DMS153 treated with DMSO at 0.1 percent for 48 hours (cell line): Measurements from ENCODE around the gene ATP9B.

Experiments used
- DNase-seq: peaks from one replicate; lab custom pipeline; 2025; ENCODE audit not compliant: unreplicated experiment; lab: John Stamatoyannopoulos, UW

ATP9B gene

GRCh38 chr18:79405019-79405780 is 336.0 kb downstream of the ATP9B start:
- DNase-seq = no peak

DNA sequence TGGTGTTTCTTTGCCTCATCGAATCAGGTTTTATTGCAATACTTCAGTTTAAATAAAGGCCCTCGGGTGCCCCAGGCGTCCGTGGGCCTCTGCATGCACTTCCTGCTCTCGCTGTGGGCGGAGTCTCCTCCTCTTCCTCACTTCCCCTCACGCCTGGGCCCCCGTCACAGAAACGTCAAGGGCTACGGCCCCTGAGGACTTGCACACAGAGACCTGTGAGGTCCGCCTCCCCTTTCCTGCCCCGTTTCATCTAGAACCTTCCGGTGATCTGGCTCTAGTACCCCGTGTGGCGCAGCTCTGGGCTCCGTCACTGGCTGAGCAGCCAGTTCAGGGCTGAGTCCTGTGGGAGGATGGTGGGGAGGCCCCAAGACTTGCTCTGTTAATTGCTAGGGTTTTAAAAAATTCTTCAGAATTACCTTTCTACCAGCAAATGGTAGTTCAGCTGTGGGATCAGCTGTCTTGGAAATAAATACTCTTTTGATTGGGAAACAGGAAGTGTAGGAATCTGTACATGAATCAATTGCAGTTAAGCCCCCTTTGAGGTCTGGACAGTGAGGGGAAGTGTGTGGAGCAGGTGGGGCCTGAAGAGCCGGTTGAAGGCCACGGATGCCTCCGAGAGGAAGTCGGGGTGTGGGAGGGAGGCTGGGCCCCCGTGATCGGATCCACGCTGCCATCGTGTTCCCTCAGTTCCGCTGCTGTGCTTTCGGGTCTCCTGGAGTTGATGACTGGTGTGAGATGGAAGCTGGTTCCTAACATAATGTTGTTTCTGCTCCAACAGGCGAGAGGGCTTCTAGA is 336.8 kb downstream of the ATP9B start:
- DNase-seq = no peak

- DNase-seq = no peak
These were observed 337.5 kb downstream of the ATP9B start for GRCh38 chr18:79406708-79407107.

DNA sequence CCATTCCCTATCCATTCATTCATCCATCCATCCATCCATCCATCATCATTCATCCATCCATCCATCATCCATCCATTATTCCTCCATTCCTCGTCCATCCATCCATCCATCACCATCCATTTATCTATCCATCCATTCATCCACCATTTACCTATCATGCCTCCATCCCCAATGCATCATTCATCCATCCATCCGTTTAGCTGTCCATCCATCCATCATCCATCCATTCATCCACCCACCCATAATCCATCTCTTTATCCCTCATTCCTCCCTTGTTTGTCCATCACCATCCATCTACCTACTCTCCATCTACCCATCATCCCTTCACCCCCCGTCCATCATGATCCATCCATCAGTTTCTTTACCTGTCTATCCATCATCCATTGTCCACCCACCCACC is 340.1 kb downstream of the ATP9B start:
- DNase-seq = no peak

- DNase-seq = no peak
These were observed 341.0 kb downstream of the ATP9B start for GRCh38 chr18:79410171-79410641.

DNA sequence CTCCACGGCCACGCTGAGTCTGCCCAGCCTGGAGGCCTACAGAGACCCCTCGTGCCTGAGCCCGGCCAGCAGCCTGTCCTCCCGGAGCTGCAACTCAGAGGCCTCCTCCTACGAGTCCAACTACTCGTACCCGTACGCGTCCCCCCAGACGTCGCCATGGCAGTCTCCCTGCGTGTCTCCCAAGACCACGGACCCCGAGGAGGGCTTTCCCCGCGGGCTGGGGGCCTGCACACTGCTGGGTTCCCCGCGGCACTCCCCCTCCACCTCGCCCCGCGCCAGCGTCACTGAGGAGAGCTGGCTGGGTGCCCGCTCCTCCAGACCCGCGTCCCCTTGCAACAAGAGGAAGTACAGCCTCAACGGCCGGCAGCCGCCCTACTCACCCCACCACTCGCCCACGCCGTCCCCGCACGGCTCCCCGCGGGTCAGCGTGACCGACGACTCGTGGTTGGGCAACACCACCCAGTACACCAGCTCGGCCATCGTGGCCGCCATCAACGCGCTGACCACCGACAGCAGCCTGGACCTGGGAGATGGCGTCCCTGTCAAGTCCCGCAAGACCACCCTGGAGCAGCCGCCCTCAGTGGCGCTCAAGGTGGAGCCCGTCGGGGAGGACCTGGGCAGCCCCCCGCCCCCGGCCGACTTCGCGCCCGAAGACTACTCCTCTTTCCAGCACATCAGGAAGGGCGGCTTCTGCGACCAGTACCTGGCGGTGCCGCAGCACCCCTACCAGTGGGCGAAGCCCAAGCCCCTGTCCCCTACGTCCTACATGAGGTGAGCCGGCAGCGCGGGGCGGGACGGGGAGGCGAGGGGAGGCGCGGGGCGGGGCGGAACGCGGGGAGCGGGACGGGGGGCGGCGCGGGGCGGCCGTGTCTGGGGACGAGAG is 341.8 kb downstream of the ATP9B start:
- no peak for DNase-seq

DNA sequence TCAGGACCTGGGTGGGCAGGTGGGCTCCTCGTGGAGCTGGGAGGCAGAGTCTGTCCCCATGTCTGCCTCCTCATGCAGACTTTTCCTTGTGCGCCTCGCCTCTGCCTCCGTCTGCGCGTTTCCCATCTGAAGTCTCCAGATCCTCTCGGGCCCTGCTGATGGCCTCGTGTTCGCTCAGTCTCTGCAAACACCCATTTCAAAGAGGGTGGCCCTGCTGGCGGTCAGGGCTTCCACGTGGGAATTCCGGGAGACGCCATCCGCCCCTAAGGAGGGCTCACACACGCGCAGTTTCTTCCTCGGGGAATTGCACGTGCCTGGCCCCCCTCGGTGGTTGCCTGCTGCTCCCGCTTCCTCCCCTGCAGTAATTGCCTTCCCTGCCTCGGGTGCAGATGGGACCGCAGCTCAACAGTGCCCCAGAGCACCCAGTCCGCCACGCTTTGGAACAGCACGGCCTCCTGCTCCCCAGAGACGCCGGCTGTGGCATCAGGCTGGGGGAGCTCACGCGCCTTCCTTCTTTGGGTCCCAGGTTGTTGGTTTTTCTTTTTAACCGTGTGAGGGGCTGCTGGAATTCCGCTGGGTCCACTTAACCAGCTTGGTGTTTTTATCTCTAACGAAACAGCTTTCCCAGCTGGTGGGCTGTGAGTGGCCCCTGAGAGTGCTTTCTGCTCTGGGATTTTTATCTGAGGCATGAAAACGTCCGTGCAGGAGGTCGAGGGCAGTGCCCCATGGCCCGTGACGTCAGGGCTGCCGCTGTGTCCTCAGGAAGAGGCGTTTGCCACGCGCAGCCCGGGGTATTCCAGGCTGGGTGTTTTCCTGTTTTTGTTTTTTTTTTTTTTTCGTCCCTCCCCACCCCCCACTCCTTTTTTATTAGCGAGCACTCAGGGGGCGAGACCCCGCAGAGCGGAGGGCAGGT is 342.7 kb downstream of the ATP9B start:
- DNase-seq = no peak

GRCh38 chr18:79413025-79413424 is 343.8 kb downstream of the ATP9B start:
- DNase-seq = no peak

GRCh38 chr18:79413426-79413825 is 344.2 kb downstream of the ATP9B start:
- no peak for DNase-seq

- DNase-seq = no peak
These were observed 344.7 kb downstream of the ATP9B start for GRCh38 chr18:79413901-79414300.

DNA sequence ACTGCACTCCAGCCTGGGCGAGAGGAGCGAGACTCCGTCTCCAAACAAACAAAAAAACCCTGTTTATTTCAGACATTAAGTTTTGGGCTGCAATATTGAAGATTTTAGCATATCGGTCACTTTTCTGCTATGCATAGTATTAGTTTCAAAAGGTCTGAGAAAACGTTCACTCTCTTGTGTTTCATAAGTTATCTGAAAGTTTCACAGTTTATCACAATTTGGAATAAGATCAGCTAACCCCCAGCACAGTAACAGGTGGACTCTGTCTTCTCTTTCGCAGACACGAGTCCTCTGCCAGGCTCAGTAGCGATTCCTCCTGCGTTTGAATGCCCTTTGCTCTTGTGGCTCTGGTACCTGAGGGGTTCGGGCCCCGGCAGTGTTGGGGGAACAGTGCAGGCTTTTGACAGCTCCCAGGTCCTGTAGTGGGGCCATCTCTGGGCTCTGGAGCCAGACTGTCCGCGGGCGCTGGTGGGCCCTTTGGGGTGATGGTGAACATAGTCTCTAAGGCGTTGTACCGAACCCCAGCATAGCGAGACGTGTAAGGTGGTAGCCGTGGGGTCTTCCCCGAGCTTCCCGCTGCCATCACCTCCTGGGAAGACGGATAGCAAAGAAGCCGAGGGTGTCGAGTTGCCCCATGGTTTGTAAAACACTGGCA is 347.0 kb downstream of the ATP9B start:
- no peak for DNase-seq

- no peak for DNase-seq
These were observed 347.5 kb downstream of the ATP9B start for GRCh38 chr18:79416677-79417052.

DNA sequence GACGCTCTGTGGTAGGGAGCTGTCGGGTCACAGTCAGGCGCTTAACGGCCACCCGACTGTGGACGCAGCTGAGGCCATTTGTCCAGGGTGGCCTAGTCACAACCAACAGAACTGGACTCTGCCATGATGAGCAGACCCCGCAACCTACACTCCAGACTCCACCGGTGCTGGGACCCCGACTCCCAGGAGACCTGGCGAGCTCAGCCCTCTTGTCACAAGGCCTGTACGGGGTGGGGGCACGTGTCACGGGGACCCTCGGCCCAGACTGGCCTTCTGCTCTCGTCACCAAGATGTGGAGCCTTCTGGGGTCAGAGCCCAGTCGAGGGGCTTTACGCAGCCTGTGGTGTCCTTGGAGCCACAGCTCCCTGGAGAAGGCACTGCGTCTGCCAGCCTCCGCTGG is 349.0 kb downstream of the ATP9B start:
- DNase-seq = no peak

DNA sequence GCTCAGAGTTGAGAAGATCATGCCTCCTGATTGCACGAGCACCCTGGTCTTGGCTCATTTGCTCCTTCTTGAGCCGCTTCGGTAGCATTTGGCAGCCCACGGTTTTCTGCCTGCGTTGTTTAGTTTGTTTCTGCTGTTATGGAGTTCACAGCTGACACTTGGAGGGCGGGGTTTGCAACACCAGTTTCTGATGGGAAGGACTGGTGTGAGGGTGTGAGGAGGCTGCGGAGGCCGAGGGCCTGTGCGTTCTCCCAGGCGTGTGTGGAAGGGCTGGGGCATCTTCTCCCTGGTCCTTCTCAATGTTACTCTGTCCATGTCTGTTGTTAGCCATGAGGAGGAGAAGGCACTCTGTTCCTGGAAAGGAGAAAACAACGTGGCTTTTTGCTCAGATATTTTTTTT is 349.4 kb downstream of the ATP9B start:
- no peak for DNase-seq

DNA sequence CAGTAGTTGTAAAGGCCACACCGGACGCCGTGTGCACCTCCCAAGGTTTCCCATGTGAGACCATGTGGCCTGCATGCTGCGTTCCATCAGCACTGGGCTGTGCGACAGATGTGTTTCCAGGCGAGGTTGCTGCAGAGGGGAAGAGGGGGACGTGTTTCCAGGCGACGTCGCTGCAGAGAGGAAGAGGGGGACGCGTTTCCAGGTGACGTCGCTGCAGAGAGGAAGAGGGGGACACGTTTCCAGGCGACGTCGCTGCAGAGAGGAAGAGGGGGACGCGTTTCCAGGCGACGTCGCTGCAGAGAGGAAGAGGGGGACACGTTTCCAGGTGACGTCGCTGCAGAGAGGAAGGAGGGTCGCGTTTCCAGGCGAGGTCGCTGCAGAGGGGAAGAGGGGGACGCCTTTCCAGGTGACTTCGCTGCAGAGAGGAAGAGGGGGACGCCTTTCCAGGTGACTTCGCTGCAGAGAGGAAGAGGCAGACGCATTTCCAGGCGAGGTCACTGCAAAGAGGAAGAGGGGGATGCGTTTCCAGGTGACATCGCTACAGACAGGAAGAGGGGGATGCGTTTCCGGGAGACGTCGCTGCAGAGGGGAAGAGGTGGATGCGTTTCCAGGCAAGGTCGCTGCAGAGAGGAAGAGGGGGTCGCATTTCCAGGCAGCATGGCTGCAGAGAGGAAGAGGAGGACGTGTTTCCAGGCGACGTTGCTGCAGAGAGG is 351.0 kb downstream of the ATP9B start:
- DNase-seq = no peak

- DNase-seq = no peak
These were observed 352.2 kb downstream of the ATP9B start for GRCh38 chr18:79421275-79421857.

DNA sequence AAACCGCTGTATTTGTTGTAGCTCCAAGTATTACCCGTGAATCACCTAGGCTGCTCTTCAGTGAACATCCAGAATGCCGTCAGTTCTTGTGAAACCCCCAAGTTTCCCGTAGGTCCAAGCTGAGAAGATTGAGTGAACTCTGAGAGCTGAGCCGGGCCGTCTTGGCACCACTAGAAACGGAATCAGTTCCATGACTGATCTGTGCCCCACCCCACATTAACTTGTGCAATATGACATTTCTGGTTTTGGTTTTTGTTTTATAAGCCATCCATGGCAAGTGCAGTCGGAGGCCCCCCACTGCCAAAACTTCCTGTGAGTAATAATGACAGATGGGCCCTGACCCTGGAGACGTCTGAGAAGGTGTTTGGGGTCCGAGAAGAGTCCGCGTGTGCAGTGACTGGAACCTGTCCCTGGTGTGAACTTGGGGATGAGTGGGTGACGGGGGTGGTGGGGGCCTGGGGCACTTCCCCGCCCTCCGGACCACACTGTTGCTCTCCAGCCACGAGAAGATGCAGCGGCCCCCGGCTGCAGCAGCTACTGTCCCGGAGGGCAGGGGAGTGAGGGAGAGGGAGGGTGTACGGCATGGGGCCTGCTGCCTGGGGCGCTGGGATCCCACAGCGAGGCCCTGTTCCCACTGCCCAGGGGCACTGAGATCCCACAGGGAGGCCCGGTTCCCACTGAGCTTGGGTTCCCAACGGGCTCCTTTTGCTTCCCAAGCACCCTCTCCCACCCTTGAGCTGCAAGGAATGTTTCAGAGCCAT is 353.0 kb downstream of the ATP9B start:
- DNase-seq = no peak

GRCh38 chr18:79422783-79423165 is 353.6 kb downstream of the ATP9B start:
- no peak for DNase-seq
